ENCODE data around the gene KRTAP6-2. TPM values are rescaled to one million over a fixed set of nuclear protein-coding genes. Genes with fewer than 3 reads are reported as not detected.

KRTAP6-2 gene
- total RNA-seq = not detected in 2 replicates

GRCh38 chr21:30598802-30599201 lies at the start of gene KRTAP6-2:
TSS of gene KRTAP6-2 (minus strand) at chr21:30598902. CDS start at chr21:30598874, 28 bp downstream.

DNA sequence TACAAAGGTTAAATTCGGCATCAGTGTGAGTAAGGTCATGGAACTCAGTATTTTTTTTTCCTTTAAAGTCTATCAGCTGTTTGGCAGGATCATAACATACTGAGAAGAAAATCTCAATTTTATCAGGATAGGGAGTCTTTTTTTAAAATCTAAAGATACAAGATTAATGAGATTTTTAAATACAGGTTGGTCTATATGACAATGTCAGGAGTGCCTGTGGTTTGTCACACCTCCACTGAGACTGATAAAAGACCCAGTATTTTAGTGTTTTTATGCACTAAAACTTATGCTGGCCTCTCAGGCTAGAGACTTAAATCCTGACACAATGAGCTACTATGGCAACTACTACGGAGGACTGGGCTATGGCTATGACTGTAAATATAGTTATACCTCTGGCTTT lies 43.9 kb upstream of the KRTAP6-2 start, which contains the start of gene KRTAP20-3:
Gene KRTAP20-3 (plus strand): TSS at position 301 of the 400 bp plus-strand sequence.

DNA sequence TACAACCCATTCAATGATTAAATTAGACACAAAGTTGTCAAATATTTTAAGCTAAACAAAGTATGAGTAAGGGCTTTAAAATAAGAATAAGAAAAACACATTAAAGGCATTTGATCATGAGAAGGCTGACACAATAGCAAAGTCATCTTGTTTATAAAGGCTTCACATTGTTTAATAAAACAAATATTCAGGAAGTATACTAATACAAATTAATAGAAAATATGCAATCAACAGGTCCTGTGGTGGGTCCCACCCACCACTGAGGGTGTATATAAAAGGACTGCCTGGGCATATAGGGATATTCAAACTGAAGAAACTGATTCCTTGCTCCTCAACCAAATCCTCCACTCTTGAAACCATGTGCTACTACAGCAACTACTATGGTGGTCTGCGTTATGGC lies 36.2 kb upstream of the KRTAP6-2 start, which contains the start of gene KRTAP20-2:
Gene KRTAP20-2 (plus strand): TSS at position 301 of the 400 bp plus-strand sequence. CDS start 58 bp downstream, at position 359.

DNA sequence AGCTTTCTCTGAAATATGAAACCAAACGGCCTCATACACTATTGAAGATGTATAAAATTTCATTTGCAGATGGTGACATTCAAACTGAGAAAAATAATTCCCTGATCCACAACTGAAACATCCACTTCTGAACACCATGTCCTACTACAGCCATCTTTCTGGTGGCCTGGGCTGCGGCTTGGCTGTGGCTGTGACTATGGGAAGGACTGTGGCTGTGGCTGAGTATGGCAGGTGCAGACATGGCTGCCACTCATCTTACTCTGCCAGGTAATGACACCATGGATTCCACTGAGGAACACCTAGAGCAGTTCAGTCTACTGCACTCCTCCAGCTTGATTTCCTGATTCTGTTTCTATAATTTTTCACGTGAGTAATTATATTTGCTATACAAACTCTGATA lies 21.8 kb upstream of the KRTAP6-2 start, which contains the start of gene KRTAP20-4:
Gene KRTAP20-4 (plus strand): TSS at position 106 of the 400 bp plus-strand sequence.

GRCh38 chr21:30616125-30616524 lies 17.4 kb upstream of the KRTAP6-2 start, which contains the start of gene KRTAP20-1:
TSS of gene KRTAP20-1 (plus strand) at chr21:30616425. CDS start at chr21:30616455, 30 bp downstream.

DNA sequence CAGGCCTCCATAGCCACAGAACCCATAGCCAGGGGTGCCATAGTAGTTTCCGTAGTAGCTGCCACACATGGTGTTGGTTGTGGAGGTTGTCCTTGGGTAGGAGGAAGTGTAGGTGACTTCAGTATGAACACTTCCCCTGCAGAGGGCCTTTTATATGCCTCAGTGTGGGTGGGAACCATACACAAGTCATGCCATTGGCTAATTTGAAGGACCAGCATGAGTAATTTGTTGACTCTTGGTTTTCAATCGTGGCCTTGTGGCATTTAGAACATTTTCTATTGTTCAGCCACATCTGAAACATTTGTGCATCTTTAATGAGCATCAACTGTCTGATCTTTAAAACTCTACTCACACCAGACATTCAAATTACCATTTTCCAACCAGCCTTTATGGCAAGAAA lies 15.1 kb upstream of the KRTAP6-2 start, which contains the start of gene KRTAP6-1:
Gene KRTAP6-1 (minus strand): TSS at position 95 of the 400 bp plus-strand sequence. CDS start 26 bp downstream, at position 69.

GRCh38 chr21:30600787-30601186 lies 2.1 kb upstream of the KRTAP6-2 start, which contains the start of gene KRTAP22-1:
TSS of gene KRTAP22-1 (plus strand) at chr21:30601087.

GRCh38 chr21:30592140-30592539 lies 6.6 kb downstream of the KRTAP6-2 start, which contains the start of gene KRTAP6-3:
TSS of gene KRTAP6-3 (plus strand) at chr21:30592440. CDS start at chr21:30592446, 6 bp downstream.

DNA sequence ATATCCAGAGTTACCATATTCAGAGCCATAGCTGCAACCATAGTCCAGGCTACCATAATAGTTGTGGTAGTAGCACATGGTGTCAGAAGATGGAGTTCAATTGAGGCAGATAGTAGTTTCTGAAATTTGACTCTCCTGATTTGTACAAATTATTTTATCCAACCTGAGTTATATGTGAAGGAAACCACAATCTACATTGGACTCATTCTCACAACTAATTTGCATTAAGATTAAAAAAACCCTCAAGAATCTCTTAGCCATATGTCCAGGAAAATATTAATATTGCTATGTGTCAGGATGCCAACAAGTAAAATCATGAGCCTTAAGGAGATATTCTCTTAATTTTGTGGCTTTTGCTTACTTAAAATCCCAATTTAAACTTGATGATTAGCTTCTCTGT lies 8.4 kb downstream of the KRTAP6-2 start, which contains the start of gene KRTAP22-2:
Gene KRTAP22-2 (minus strand): TSS at position 101 of the 400 bp plus-strand sequence.

DNA sequence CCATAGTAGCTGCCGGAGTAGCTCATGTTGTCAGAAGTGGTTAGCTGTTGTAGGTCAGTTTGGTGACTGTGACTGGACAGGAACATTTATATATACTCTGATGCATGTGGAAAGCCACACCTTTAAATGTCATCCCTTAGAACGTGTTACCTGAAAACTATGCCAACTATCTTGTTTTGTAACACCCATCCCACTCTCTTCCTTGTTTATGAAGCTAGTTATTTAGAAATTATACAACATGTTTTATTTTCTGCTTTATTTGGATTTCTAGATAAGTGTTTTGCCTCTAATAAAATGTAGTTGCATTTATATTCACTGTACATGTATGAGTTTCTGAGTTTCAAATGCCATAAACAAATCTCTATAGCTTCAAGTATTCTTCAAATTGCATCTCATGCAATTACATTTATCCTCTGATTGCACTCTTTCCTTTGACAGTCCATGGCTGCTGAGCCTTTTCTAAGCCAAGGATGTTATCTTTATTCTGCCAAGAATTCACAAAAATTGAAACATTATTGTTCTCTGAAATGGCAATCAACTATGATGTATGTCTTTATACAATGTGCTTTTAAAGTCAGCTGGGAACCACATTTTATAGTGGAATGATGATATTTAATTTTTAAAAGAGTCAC lies 37.3 kb downstream of the KRTAP6-2 start, which contains the start of gene KRTAP19-7:
Gene KRTAP19-7 (minus strand): TSS at position 51 of the 632 bp plus-strand sequence. CDS start 25 bp downstream, at position 26.

Small RNAs within 50 kb of the gene (small RNA-seq; reads per million reads assigned to genes)
- not detected for gene KRTAP20-1 (ENCODE audit: low replicate concordance)
- gene KRTAP20-3 (ENCODE audit: low replicate concordance) = not detected
- not detected for gene KRTAP20-4 (ENCODE audit: low replicate concordance)
- not detected for gene KRTAP22-1 (ENCODE audit: low replicate concordance)
- not detected for gene KRTAP22-2 (ENCODE audit: low replicate concordance)

Other genes with a start within 250 kb of the KRTAP6-2 start
- not detected in 2 replicates for gene KRTAP13-2, start 226.6 kb downstream of the KRTAP6-2 start, total RNA-seq
- not detected in 2 replicates for gene KRTAP13-1, start 202.9 kb downstream of the KRTAP6-2 start, total RNA-seq
- gene KRTAP13-3, start 173.0 kb downstream of the KRTAP6-2 start, total RNA-seq = not detected in 2 replicates
- not detected in 2 replicates for gene KRTAP13-4, start 168.7 kb downstream of the KRTAP6-2 start, total RNA-seq
- gene KRTAP15-1, start 158.6 kb downstream of the KRTAP6-2 start, total RNA-seq = not detected in 2 replicates
- gene KRTAP19-1, start 118.5 kb downstream of the KRTAP6-2 start, total RNA-seq = not detected in 2 replicates
- gene KRTAP19-2, start 111.5 kb downstream of the KRTAP6-2 start, total RNA-seq = not detected in 2 replicates
- not detected in 2 replicates for gene KRTAP19-3, start 106.9 kb downstream of the KRTAP6-2 start, total RNA-seq
- gene KRTAP19-4, start 101.7 kb downstream of the KRTAP6-2 start, total RNA-seq = not detected in 2 replicates
- not detected in 2 replicates for gene KRTAP19-5, start 96.8 kb downstream of the KRTAP6-2 start, total RNA-seq
- not detected in 2 replicates for gene KRTAP19-6, start 57.0 kb downstream of the KRTAP6-2 start, total RNA-seq
- not detected in 2 replicates for gene KRTAP19-7, start 37.6 kb downstream of the KRTAP6-2 start, total RNA-seq
- not detected in 2 replicates for gene KRTAP22-2, start 8.5 kb downstream of the KRTAP6-2 start, total RNA-seq
- gene KRTAP6-3, start 6.5 kb downstream of the KRTAP6-2 start, total RNA-seq = not detected in 2 replicates
- gene KRTAP22-1, start 2.2 kb upstream of the KRTAP6-2 start, total RNA-seq = not detected in 2 replicates
- not detected in 2 replicates for gene KRTAP6-1, start 15.0 kb upstream of the KRTAP6-2 start, total RNA-seq
- gene KRTAP20-1, start 17.5 kb upstream of the KRTAP6-2 start, total RNA-seq = not detected in 2 replicates
- gene KRTAP20-4, start 21.7 kb upstream of the KRTAP6-2 start, total RNA-seq = not detected in 2 replicates
- gene KRTAP20-2, start 36.3 kb upstream of the KRTAP6-2 start, total RNA-seq = not detected in 2 replicates
- not detected in 2 replicates for gene KRTAP20-3, start 44.0 kb upstream of the KRTAP6-2 start, total RNA-seq
- gene KRTAP21-3, start 119.9 kb upstream of the KRTAP6-2 start, total RNA-seq = not detected in 2 replicates
- gene KRTAP21-2, start 148.4 kb upstream of the KRTAP6-2 start, total RNA-seq = not detected in 2 replicates
- gene KRTAP21-1, start 156.5 kb upstream of the KRTAP6-2 start, total RNA-seq = not detected in 2 replicates
- gene KRTAP8-1, start 214.4 kb upstream of the KRTAP6-2 start, total RNA-seq = not detected in 2 replicates
- not detected in 2 replicates for gene KRTAP7-1, start 230.9 kb upstream of the KRTAP6-2 start, total RNA-seq